H1 (cell line): ENCODE data around the gene ZNF350. TPM values are rescaled to one million over a fixed set of nuclear protein-coding genes. Genes with fewer than 3 reads are reported as not detected.

ENCODE experiments used
- NRF1 ChIP-seq: IDR thresholded peaks from 2 replicates; pipeline ENCODE4 v1.6.1; 2011; ENCODE audit warnings: mild to moderate bottlenecking, low read depth, low read length, improper control_type of control experiment
- RNF2 ChIP-seq: fragments of 200-900, 300-1000 bp; sonication (generic); IDR thresholded peaks from 2 replicates; pipeline ENCODE4 v1.7.1; 2016; ENCODE audit warnings: borderline replicate concordance, low read depth, mild to moderate bottlenecking, antibody characterized with exemption, low read length; ENCODE audit not compliant: poor library complexity, severe bottlenecking; ENCODE audit errors: missing control alignments
- polyA plus RNA-seq, 7 experiments: library from polyadenylated mRNA; depleted of rRNA in 3 of 7; stranded (reverse) in 5 of 7; unstranded in 2 of 7; fragments of >200 nt in 5 of 7; fragments of 200-250 nt in 2 of 7; gene quantifications; 1 replicate in 5 of 7; 2 replicates in 1 of 7; 4 replicates in 1 of 7; pipeline versions ENCODE4 v1.2.1 to v1.2.3, GENCODE V29; 2011 to 2013; ENCODE audit warnings: missing spikeins in 2 of 7, mixed read lengths in 2 of 7
- total RNA-seq: library from RNA; stranded (reverse); fragmentation: NEBNext Ultra II Directional; extraction: Animal tissue kit (Norgen Biotek cat#: 25700); gene quantifications from 2 replicates; pipeline ENCODE4 v1.2.1, GENCODE V29; 2021
- TF ChIP-seq, protein P1 (sequence below): IDR thresholded peaks from 2 replicates; pipeline ENCODE4 v1.6.1; 2012; ENCODE audit warnings: inconsistent platforms

The ZNF350 gene
- total and polyA plus RNA-seq, 2 of the 8 experiments (the other 6 are each of a cell fraction or from before 2014, with no cell fraction given), result 1.7 to 5.3 TPM

- TF ChIP-seq RNF2 (no peak), NRF1 (no peak)
- TF ChIP-seq, protein P1, sequence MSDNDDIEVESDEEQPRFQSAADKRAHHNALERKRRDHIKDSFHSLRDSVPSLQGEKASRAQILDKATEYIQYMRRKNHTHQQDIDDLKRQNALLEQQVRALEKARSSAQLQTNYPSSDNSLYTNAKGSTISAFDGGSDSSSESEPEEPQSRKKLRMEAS, result no peak
Observed at GRCh38 chr19:51919606-51920005, 67.0 kb downstream of the ZNF350 start (continued).
